ENCODE results near the gene NAGLU.
"Not testable (repeated sequence)": the region's sequence is repeated elsewhere in the genome, so short reads cannot be mapped to it uniquely, and the experiment has no call there.

The NAGLU gene

DNA sequence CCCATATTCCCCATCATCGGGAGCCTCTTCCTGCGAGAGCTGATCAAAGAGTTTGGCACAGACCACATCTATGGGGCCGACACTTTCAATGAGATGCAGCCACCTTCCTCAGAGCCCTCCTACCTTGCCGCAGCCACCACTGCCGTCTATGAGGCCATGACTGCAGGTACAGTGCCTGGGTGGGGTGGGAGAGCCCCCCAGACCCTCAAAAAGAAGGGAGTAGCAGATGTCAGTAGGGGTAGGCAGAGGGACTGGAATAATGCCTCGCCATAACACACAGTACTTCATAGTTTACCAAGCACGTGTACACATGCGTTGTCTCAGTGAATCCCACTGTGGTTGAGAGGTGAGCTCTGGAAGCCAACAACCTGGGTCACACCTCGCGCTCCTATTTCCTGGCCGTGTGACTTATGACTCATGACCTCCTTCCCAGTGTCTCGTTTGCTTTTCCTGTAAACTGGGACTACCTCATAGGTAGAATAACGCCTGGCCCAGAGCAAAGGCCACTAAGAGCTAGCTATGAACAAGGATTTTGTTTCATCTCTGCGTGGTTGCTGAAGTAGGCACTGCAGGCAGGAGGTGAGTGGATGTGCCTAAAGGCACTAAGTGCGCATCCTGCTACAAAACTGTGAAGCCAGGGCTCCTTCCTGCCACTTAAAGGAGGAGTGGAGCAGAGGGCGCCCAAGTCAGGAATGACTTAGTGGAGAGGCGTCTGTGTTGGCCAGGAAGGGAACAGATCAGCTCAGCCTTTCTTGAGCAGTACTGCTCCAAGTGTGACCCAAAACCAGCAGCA, 5.2 kb downstream of the NAGLU start:
- H3K4me3 ChIP-seq (ENCODE audit: control insufficient read depth, low read depth, low read length) = no peak overlapping the region
- DNase-seq (ENCODE audit: low read depth) = no peak
- TF ChIP-seq, protein P1, sequence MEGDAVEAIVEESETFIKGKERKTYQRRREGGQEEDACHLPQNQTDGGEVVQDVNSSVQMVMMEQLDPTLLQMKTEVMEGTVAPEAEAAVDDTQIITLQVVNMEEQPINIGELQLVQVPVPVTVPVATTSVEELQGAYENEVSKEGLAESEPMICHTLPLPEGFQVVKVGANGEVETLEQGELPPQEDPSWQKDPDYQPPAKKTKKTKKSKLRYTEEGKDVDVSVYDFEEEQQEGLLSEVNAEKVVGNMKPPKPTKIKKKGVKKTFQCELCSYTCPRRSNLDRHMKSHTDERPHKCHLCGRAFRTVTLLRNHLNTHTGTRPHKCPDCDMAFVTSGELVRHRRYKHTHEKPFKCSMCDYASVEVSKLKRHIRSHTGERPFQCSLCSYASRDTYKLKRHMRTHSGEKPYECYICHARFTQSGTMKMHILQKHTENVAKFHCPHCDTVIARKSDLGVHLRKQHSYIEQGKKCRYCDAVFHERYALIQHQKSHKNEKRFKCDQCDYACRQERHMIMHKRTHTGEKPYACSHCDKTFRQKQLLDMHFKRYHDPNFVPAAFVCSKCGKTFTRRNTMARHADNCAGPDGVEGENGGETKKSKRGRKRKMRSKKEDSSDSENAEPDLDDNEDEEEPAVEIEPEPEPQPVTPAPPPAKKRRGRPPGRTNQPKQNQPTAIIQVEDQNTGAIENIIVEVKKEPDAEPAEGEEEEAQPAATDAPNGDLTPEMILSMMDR (IDR thresholded peaks at IDR 0.05; ENCODE audit: control insufficient read depth, insufficient read depth, low read depth, low read length, missing control alignments) = no peak

DNA sequence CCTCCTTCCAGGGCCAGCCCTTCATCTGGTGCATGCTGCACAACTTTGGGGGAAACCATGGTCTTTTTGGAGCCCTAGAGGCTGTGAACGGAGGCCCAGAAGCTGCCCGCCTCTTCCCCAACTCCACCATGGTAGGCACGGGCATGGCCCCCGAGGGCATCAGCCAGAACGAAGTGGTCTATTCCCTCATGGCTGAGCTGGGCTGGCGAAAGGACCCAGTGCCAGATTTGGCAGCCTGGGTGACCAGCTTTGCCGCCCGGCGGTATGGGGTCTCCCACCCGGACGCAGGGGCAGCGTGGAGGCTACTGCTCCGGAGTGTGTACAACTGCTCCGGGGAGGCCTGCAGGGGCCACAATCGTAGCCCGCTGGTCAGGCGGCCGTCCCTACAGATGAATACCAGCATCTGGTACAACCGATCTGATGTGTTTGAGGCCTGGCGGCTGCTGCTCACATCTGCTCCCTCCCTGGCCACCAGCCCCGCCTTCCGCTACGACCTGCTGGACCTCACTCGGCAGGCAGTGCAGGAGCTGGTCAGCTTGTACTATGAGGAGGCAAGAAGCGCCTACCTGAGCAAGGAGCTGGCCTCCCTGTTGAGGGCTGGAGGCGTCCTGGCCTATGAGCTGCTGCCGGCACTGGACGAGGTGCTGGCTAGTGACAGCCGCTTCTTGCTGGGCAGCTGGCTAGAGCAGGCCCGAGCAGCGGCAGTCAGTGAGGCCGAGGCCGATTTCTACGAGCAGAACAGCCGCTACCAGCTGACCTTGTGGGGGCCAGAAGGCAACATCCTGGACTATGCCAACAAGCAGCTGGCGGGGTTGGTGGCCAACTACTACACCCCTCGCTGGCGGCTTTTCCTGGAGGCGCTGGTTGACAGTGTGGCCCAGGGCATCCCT, 7.4 kb downstream of the NAGLU start:
- no peak overlapping the region for H3K4me3 ChIP-seq (ENCODE audit: control insufficient read depth, low read depth, low read length)
- TF ChIP-seq, protein P1 (IDR thresholded peaks at IDR 0.05; ENCODE audit: control insufficient read depth, insufficient read depth, low read depth, low read length, missing control alignments) = no peak
- DNase-seq (ENCODE audit: low read depth) = no peak

DNA sequence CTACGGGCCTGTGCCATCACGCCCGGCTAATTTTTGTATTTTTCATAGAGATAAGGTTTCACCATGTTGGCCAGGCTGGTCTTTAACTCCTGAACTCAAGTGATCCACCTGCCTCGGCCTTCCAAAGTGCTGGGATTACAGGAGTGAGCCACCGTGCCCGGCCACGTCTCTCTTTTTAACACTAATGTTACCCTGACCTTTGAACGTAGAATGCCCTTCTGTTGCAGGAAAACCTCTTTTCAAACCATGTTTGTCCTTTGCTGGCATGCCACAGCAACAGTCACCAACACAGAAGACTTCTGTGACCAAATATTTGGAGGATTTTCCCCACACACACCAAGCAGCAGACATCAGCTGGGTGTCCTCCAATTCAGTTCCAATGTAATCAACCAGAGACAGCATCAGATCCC, 8.8 kb downstream of the NAGLU start:
- no peak for DNase-seq (ENCODE audit: low read depth)
- no peak overlapping the region for H3K4me3 ChIP-seq (ENCODE audit: control insufficient read depth, low read depth, low read length)
- TF ChIP-seq, protein P1 (IDR thresholded peaks at IDR 0.05; ENCODE audit: control insufficient read depth, insufficient read depth, low read depth, low read length, missing control alignments) = no peak

DNA sequence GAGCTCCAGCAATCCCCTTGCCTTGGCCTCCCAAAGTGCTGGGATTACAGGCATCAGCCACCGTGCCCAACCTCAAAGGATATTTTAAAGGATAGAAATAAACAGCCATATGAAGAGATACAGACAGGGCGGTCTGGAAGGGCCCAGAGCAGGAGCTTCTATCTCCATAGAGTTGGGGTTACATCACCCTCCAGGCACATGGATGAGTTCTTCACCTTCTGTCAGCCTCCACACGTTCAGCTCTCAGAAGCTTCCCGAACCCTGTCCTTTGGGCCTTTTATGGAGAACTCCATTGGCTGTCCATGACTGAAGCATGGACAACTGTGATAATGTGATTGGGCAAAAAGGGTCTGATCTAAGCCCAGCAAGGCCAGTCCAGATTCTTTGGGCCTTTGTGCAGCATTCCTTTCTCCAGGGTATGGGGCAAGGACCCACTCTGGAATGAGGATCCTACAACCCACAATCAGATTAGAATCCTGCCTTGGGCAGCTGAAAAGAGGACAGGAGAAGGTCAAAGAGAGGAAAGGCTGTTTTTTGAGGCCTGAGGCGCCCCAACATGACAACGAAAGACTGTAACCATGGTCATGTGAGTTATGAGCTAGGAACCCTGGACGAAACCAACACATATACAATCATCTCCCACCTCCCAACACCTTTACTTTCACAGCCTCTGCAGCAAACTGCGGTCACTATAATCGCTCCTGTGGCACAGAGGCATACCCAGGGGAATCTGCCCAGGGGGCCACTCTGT, 9.9 kb downstream of the NAGLU start:
- DNase-seq (ENCODE audit: low read depth); H3K4me3 ChIP-seq (ENCODE audit: control insufficient read depth, low read depth, low read length): not testable (repeated sequence)

DNA sequence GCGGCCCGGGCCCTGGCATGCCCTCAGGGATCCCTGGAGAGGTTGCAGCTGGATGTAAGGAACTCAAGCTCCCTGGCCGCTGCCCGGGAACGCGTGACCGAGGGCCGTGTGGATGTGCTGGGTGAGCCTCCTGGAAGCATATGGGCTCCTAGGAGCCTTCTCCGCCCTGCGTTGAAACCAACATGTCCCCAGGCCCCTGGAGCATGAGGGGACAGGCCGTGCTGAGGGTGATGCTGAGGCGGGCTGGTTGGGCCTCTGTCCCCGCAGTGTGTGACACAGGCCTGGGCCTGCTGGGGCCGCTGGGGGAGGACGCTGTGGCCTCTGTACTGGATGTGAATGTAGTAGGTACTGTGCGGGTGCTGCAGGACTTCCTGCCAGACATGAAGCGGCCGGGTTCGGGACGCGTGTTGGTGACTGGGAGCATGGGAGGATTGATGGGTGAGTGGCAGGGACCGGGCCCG, 11.0 kb downstream of the NAGLU start:
- TF ChIP-seq, protein P1 (IDR thresholded peaks at IDR 0.05; ENCODE audit: control insufficient read depth, insufficient read depth, low read depth, low read length, missing control alignments) = no peak
- H3K4me3 ChIP-seq (ENCODE audit: control insufficient read depth, low read depth, low read length) = no peak overlapping the region
- no peak for DNase-seq (ENCODE audit: low read depth)

DNA sequence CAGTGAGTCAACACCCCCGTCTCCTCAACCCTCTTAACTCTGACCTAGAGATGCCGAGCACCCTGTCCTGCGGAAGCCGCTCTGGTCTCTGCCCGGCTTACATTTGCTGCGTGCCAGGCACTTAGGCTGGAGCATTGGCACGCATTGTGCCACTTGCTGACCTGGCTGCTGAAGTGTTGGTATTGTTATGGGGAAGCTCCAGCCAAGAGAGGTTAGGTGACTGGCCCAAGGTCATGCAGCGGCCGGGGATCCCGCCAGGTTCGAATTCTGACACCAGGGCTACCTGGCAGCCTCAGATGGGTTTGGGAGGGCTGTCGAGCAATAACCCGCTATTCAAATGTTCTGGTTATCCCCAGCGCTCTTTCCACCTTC, 11.6 kb downstream of the NAGLU start:
- TF ChIP-seq, protein P1 (IDR thresholded peaks at IDR 0.05; ENCODE audit: control insufficient read depth, insufficient read depth, low read depth, low read length, missing control alignments) = no peak
- DNase-seq (ENCODE audit: low read depth) = no peak
- H3K4me3 ChIP-seq (ENCODE audit: control insufficient read depth, low read depth, low read length) = no peak overlapping the region

All from AG09309 (cell line).